ENCODE results near the gene PSORS1C2.
"Not testable (repeated sequence)": the region's sequence is repeated elsewhere in the genome, so short reads cannot be mapped to it uniquely, and the experiment has no call there.

Gene PSORS1C2

DNA sequence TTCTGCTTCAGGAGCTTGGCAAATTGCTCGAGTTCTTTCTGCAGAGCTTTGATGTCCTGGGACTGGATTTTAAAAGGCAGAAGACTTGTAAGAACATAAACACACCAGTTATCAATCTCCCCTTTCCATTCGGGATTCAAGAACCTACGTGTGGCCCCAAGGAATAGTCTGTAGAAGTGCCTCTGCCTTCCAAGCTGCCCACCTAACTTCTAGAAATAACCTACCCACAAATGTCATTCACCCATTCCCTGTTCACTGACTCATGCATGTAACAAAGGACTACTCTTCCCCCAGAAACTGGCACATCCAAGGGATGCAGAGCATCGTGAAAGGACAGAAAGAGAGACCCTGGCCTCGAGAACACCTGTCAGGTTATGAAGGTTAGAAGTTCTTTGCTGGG lies 27.1 kb upstream of the PSORS1C2 start:
- DNase-seq (ENCODE audit: low read depth), result no peak

DNA sequence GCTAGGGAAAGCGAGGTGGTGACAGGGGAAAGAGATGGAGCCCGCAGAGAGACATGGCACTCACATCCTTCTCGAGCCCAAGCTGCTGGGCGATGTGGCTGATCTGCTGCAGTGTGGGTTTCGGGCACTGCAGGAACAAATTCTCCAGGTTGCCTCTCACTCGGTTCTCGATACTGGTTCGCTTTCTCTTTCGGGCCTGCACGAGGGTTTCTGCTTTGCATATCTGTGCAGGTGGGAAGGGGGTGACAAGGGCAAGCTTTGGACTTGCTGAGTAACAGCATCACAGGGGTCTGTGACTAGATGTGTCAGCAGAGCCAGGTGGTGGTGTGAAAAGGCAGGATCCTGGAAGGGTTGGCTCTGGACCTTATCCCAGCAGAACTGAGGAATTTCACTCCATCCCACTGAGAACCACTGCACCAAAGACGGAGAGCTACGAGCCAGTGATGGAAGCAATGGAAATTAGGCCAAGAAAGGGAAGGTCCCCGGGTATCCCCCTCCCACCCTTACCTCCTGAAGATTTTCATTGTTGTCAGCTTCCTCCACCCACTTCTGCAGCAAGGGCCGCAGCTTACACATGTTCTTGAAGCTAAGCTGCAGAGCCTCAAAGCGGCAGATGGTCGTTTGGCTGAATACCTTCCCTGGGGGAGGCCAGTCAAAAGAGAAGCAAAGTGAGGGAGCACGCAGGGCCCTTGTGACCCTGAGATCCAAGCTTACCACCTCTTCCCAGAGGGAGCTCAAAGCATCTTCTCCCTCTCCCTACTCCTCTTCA lies 26.4 kb upstream of the PSORS1C2 start:
- not testable (repeated sequence) for DNase-seq (ENCODE audit: low read depth)

- DNase-seq (ENCODE audit: low read depth), result not testable (repeated sequence)
Observed at GRCh38 chr6:31164475-31165063, 25.7 kb upstream of the PSORS1C2 start.

DNA sequence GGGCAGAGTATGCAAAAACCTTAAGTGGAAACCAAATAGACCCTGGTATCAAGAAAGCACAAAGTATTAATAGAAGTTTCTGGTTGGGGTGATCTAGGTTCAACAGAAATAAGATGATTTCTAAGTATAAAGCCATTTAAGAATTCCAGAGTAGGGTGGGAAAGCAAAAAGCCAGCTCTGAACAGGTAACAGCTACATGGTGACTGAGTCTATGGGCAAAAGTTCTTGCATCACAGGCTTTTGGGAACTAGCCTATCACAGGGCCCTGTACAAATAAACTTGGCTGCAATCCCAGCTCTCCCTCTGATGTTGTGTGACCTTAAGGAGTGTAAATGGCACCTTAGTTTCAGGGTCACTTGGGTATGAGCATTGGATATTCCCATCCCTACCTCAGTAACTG lies 25.1 kb upstream of the PSORS1C2 start:
- DNase-seq (ENCODE audit: low read depth), result no peak

DNA sequence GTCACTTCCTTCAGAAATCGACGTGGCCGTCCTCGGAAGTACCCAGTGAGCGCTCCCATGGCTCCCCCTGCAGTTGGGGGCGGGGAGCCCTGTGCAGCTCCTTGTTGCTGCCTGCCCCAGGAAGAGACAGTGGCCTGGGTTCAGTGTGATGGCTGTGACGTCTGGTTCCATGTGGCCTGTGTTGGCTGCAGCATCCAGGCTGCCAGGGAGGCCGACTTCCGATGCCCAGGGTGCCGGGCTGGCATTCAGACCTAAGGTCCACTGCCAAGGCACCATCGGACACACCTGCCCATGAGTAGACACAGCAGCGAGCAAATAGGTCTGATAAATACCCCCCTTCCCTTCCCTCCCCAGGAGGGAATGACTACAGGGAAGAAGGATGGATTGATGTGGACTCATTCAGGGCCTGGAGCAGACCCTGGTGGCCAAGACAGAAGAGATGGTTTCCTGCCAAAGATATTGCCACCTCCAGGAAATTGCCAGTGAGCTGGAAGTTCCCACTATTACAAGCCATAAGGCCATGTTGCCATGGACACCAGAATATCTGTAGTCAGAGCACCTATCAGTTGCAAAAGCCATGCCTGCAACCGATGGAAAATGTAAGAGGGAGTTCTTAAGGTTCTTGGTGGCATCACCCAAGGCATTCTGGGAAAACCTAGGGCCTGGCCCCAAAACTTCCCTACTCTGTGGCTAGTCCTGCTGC lies 23.7 kb upstream of the PSORS1C2 start:
- DNase-seq (ENCODE audit: low read depth), result no peak

DNA sequence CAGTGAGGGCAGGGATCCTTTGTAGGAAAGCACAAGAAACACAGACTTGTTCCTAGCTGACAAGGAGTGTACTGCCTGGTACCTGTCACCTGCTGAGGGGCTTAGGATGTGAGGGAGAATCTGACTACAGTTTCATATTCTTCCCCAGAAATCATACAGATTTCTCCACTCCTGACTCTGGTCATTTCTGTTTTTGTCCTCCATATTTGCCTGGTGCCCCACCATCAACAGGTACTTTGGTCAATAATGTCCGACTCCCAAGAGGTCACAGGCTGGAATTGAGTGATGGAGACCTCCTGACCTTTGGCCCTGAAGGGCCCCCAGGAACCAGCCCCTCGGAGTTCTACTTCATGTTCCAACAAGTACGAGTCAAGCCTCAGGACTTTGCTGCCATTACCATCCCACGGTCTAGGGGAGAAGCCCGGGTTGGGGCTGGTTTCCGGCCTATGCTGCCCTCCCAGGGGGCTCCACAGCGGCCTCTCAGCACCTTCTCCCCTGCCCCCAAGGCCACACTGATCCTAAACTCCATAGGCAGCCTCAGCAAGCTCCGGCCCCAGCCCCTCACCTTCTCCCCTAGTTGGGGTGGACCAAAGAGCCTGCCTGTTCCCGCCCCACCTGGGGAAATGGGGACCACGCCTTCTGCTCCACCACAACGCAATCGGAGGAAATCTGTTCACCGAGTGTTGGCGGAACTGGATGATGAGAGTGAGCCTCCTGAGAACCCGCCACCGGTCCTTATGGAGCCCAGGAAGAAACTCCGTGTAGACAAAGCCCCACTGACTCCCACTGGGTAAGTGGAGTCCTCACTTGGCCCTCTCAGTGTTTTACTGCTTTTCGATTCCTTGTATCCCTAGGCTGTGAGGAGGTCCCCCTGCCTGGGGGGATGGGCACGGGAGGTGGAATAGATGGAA lies 22.6 kb upstream of the PSORS1C2 start:
- DNase-seq (ENCODE audit: low read depth), result no peak

DNA sequence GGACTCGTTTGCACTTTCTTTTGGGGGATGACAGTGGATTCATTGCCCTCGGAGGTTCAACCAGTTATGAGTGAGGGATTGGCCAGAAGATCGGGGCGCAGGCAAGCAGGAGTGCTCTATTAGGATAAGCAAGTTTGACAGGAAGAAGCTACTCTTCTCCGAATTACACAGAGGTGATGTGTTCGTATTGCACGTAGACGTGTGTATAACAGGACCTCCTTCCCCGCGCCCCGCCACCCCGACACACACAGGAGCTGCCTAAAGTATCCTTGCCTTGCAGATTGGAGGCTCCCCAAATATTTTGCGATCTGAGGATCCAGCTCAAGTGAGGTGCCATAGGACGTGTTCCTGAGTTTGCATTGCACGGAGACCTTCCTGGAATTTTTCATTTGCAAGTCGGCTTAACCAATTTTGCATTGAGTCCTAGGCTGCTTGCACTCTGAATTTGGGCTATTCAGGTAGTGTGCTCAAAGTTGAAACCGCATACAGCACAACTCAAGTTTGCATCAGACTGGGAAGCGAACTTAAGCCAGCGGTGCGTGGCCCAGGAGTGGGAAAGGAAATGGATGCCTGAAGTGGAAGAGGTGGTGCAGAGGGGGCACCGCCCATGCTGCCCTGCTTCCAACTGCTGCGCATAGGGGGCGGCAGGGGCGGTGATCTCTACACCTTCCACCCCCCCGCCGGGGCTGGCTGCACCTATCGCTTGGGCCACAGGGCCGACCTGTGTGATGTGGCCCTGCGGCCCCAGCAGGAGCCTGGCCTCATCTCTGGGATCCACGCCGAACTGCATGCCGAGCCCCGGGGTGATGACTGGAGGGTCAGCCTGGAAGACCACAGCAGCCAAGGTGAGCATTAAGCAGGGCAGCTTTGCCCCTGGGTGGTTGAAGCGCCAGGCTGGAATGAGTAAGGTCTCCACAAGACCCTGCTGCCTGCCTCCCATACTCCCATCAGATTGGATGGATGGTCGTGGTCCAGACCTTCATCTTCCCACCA lies 20.3 kb upstream of the PSORS1C2 start:
- DNase-seq (ENCODE audit: low read depth), result no peak

DNA sequence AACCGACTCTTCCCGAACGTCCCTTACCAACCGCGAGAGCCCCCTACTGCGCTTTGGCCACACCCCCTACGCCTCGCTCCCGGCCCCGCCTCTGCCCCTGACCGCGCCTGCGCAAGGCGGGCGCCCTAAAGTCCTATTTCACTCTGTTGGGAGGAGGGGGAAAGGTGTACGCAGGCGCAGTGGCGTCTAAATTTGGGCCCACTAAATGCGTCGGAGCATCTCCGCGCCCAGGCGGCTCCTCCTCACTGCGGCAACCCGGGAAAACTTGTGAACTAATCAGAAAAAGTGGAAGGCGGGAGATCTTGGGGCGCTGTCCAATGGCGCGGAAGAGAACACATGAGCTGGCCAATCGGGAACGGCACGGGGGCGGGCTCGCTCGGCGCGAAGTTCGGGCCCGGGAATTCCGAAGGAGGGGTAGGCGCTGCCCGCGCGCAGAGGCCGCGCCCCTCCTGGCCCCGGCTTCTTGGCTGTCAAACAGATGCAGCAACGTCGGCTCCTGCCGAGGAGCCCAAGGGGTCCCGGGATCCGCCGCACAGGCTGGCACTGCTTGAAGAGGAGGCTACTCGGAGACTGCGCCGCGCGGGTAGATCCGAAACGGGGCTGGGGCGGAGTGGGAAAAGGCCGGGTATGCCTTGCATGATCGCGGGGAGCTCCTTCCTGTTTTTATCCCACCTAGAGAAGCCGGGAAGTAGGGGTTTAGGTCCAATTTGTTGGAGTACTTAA lies 19.4 kb upstream of the PSORS1C2 start, which contains the start of gene TCF19:
Gene TCF19, plus strand, starts transcription at position 450 of the 723 bp plus-strand sequence. CDS start 881 bp downstream, outside the sequence.
- DNase-seq (ENCODE audit: low read depth), result peak; percentile 96

DNA sequence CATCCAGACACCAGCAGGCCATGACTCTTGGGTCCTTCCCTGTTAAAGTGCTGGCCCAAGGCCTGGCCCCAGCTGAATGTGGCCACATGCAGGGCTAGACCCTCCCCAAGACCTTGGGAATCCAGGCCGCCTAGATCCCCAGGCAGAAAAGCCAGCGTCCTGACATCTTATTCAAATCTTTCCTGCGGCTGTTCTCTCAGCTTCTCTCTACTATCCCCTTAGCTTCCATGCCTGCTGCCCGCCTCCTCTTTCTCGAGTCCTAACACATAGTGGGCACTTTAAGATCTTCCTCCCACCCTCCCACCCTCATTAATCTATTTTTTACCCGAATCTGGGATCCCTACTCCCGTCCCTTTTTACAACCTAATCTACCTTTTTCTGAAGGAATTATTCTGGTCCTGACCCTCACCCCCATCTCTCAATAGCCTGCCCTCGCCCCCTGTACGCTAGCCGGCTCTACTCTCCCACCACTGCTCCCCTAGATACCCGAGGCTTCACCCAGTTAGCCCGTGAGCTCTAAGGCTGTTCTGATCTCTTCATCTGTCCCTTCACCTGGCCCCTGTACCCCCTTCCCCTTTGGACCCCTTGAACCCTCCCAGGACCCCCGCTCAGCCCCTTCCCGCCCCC lies 18.8 kb upstream of the PSORS1C2 start, which contains the start of gene CCHCR1:
Gene CCHCR1, minus strand, starts transcription at position 290 of the 627 bp plus-strand sequence. Its CDS starts 202 bp downstream, at position 88.
- DNase-seq (ENCODE audit: low read depth), result no peak

DNA sequence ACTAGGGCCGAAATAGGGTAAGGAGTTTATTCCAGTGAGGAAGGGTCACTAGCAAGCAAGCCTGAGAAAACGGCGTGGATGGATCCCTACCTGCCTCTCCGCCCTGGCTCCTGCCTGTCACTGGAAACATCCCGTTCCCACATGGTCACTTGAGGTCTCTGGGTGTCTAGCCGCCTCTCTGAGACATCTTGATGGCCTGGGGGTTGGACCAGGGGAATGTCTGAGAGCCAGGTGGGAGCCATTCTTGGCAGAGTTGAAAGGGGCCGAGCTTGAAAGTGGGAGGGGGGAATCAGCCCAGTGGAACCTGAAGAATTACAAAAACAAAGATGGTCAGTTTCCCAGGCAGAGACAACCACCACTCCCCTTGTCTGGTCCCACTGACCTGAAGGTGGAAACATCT lies 17.8 kb upstream of the PSORS1C2 start:
- no peak for DNase-seq (ENCODE audit: low read depth)

GRCh38 chr6:31154436-31154835 lies 15.6 kb upstream of the PSORS1C2 start:
- no peak for DNase-seq (ENCODE audit: low read depth)

GRCh38 chr6:31152781-31153180 lies 13.9 kb upstream of the PSORS1C2 start:
- DNase-seq (ENCODE audit: low read depth), result no peak

- no peak for DNase-seq (ENCODE audit: low read depth)
Observed at GRCh38 chr6:31149827-31150447, 11.1 kb upstream of the PSORS1C2 start.

DNA sequence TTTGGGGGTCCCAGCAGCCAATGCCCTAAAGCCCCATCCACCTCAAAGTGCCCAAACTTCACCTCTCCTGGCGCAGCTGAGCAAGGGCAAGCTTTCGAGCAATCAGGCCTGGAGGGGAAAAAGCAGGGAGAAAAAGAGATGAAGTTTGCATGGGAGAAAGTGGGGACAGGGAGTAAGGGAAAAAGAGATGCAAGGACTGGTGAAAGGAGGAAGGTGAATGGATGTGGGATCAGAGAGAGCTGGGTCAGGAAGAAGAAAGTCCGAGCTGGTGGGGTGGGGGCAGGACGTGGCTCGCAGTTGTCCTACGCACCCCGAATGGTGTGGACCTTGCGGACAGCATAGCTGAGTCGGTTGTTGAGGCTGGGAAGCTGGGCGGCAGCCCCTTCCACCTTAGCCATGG lies 6.5 kb upstream of the PSORS1C2 start:
- DNase-seq (ENCODE audit: low read depth), result no peak

GRCh38 chr6:31144970-31145340 lies 6.1 kb upstream of the PSORS1C2 start:
- DNase-seq (ENCODE audit: low read depth), result no peak

- DNase-seq (ENCODE audit: low read depth), result no peak
Observed at GRCh38 chr6:31144296-31144969, 5.6 kb upstream of the PSORS1C2 start.

DNA sequence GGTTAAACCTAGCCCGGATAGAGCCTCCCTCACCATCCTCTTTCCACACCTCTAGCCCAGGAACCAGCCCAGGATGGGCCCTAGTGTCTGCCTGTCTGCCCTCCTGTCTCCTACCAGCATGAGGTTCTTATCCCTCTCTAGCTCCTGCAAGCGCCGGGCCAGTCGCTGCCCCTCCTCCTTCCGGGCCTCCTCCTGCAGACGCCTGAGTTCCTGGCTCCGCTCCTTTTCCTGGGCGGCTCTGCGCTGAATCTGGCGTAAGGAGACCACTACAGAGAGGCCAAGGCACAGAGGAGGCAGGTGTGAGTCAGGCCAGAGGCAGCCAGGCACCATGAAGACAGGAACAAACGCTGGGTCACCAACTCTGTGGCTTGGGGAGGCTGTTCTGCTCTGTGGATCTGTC lies 4.3 kb upstream of the PSORS1C2 start:
- no peak for DNase-seq (ENCODE audit: low read depth)

DNA sequence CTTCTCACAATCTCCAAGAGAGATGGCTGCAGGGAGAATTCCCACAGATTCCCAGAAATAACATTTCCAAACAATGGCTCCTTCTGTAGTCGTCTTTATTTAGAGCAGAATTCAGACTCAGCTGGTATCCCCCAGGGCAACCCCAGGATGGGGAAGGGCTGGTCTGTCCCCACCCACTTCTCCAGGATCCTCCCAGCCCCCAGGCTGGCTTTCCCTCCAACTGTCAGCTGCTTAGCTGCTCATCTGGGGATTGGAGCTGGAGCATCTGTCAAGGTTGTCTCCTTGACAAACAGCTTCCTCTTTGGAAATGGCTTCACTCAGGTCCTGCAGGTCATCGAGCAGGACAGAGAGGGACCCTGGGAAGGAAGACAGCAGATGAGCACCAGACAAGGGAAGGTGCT lies 3.5 kb upstream of the PSORS1C2 start:
- DNase-seq (ENCODE audit: low read depth), result no peak
